ENCODE measurements around the gene GDPD1.

GDPD1 gene

GRCh38 chr17:59277031-59277430, 56.7 kb downstream of the GDPD1 start:
- H3K9me3 ChIP-seq (ENCODE audit: control insufficient read depth, insufficient read depth, low read depth, low read length) = no peaks in the 10 kb centered on the region
- H3K36me3 ChIP-seq (ENCODE audit: control insufficient read depth in 2 of 2, insufficient read depth in 1 of 2, low read length in 2 of 2) = peaks cover 0 to 8% of the 10 kb centered on the region in 2 experiments; a peak in 2 of 3 replicates
- POLR2A ChIA-PET = no interaction called here
- H3K27ac ChIP-seq (ENCODE audit: extremely low read depth, low read depth, low read length) = no peak overlapping the region
- no peak overlapping the region for H3K4me3 ChIP-seq (ENCODE audit: low read depth, low read length)
- H3K4me1 ChIP-seq (ENCODE audit: control insufficient read depth, insufficient read depth, low read length) = no peaks in the 10 kb centered on the region
- CTCF ChIA-PET = interaction anchor here (0.6 kb wide), 1 partner anchor 1178 kb away, joined by 3 read pairs; no protein-coding TSS in a partner anchor
- no peak for TF ChIP-seq ZBTB10 (tag by site-specific recombination; IDR thresholded peaks at IDR 0.05)
- TF ChIP-seq ZNF391 (tag by site-specific recombination; IDR thresholded peaks at IDR 0.05; ENCODE audit: borderline replicate concordance, low read depth) = no peak

- ChIA-PET CTCF (interaction anchor here (0.6 kb wide), 1 partner anchor 40 kb away, joined by 5 read pairs; no protein-coding TSS in a partner anchor), POLR2A (no interaction called here)
- H3K27ac ChIP-seq (ENCODE audit: extremely low read depth, low read depth, low read length) = no peak overlapping the region
- H3K9me3 ChIP-seq (ENCODE audit: control insufficient read depth, insufficient read depth, low read depth, low read length) = no peaks in the 10 kb centered on the region
- H3K36me3 ChIP-seq (ENCODE audit: control insufficient read depth in 2 of 2, insufficient read depth in 1 of 2, low read length in 2 of 2) = peaks cover 0 to 5% of the 10 kb centered on the region in 2 experiments; a peak in 1 of 3 replicates
- TF ChIP-seq KLF16 (tag by site-specific recombination; IDR thresholded peaks at IDR 0.05) = no peak
- no peak for TF ChIP-seq ZFP41 (tag by site-specific recombination; IDR thresholded peaks at IDR 0.05; ENCODE audit: borderline replicate concordance)
- TF ChIP-seq ZNF510 (tag by site-specific recombination; IDR thresholded peaks at IDR 0.05; ENCODE audit: insufficient replicate concordance) = no peak
- no peak for TF ChIP-seq ZNF274 (IDR thresholded peaks at IDR 0.05; ENCODE audit: low read length)
- TF ChIP-seq ZNF274 (tag by site-specific recombination; IDR thresholded peaks at IDR 0.05; ENCODE audit: borderline replicate concordance) = no peak
- no peak for TF ChIP-seq SCRT1 (tag by site-specific recombination; IDR thresholded peaks at IDR 0.05; ENCODE audit: borderline replicate concordance)
- no peak for TF ChIP-seq ZNF404 (tag by site-specific recombination; IDR thresholded peaks at IDR 0.05)
- no peak for TF ChIP-seq ZNF121 (tag by site-specific recombination; IDR thresholded peaks at IDR 0.05)
- no peak for TF ChIP-seq ZNF747 (tag by site-specific recombination; IDR thresholded peaks at IDR 0.05)
- no peak for TF ChIP-seq ZNF501 (tag by site-specific recombination; IDR thresholded peaks at IDR 0.05)
- H3K4me1 ChIP-seq (ENCODE audit: control insufficient read depth, insufficient read depth, low read length) = no peaks in the 10 kb centered on the region
- H3K4me3 ChIP-seq (ENCODE audit: low read depth, low read length) = no peak overlapping the region
These were observed 58.1 kb downstream of the GDPD1 start for GRCh38 chr17:59278406-59278805.

GRCh38 chr17:59284317-59284716, 64.0 kb downstream of the GDPD1 start:
- ChIA-PET POLR2A (no interaction called here), CTCF (no interaction called here)
- H3K36me3 ChIP-seq (ENCODE audit: control insufficient read depth in 2 of 2, insufficient read depth in 1 of 2, low read length in 2 of 2) = no peaks in the 10 kb centered on the region; a peak in 1 of 3 replicates
- no peak for TF ChIP-seq ZNF2 (tag by site-specific recombination; IDR thresholded peaks at IDR 0.05)
- no peak for TF ChIP-seq ZNF544 (tag by site-specific recombination; IDR thresholded peaks at IDR 0.05)
- no peak for TF ChIP-seq ZNF658 (tag by site-specific recombination; IDR thresholded peaks at IDR 0.05)
- TF ChIP-seq ZNF664 (tag by site-specific recombination; IDR thresholded peaks at IDR 0.05) = no peak
- no peak for TF ChIP-seq ZNF274 (IDR thresholded peaks at IDR 0.05; ENCODE audit: low read length)
- no peak for TF ChIP-seq ZNF274 (tag by site-specific recombination; IDR thresholded peaks at IDR 0.05; ENCODE audit: borderline replicate concordance)
- TF ChIP-seq ZNF560 (tag by site-specific recombination; IDR thresholded peaks at IDR 0.05; ENCODE audit: borderline replicate concordance) = no peak
- no peak for TF ChIP-seq ZNF10 (tag by site-specific recombination; IDR thresholded peaks at IDR 0.05)
- no peak for TF ChIP-seq ZNF175 (tag by site-specific recombination; IDR thresholded peaks at IDR 0.05)
- no peak for TF ChIP-seq ZNF362 (tag by site-specific recombination; IDR thresholded peaks at IDR 0.05)
- TF ChIP-seq ZSCAN16 (tag by site-specific recombination; IDR thresholded peaks at IDR 0.05) = no peak
- no peak for TF ChIP-seq ZBTB17 (tag by site-specific recombination; IDR thresholded peaks at IDR 0.05)
- no peak overlapping the region for H3K4me3 ChIP-seq (ENCODE audit: low read depth, low read length)
- H3K4me1 ChIP-seq (ENCODE audit: control insufficient read depth, insufficient read depth, low read length) = no peaks in the 10 kb centered on the region
- H3K9me3 ChIP-seq (ENCODE audit: control insufficient read depth, insufficient read depth, low read depth, low read length) = no peaks in the 10 kb centered on the region
- no peak overlapping the region for H3K27ac ChIP-seq (ENCODE audit: extremely low read depth, low read depth, low read length)
